NCI-H2196 treated with DMSO at 0.1 percent for 48 hours (cell line): ENCODE results near the gene NCS1.

Experiments
- DNase-seq: peaks from one replicate; lab custom pipeline; 2025; ENCODE audit not compliant: unreplicated experiment; lab: John Stamatoyannopoulos, UW

NCS1 gene

GRCh38 chr9:130147198-130147597, 25.0 kb upstream of the NCS1 start:
- no peak for DNase-seq

GRCh38 chr9:130147910-130148309, 24.3 kb upstream of the NCS1 start:
- DNase-seq: no peak

- no peak for DNase-seq
Observed at GRCh38 chr9:130149031-130149430, 23.2 kb upstream of the NCS1 start.

GRCh38 chr9:130149654-130150286, 22.4 kb upstream of the NCS1 start:
- no peak for DNase-seq

- no peak for DNase-seq
Observed at GRCh38 chr9:130150779-130151382, 21.3 kb upstream of the NCS1 start.

- no peak for DNase-seq
Observed at GRCh38 chr9:130154816-130155215, 17.4 kb upstream of the NCS1 start.

- no peak for DNase-seq
Observed at GRCh38 chr9:130155647-130156046, 16.6 kb upstream of the NCS1 start.

GRCh38 chr9:130156672-130157071, 15.5 kb upstream of the NCS1 start:
- no peak for DNase-seq

- DNase-seq: no peak
Observed at GRCh38 chr9:130157079-130157478, 15.1 kb upstream of the NCS1 start.

- DNase-seq: no peak
Observed at GRCh38 chr9:130158001-130158400, 14.2 kb upstream of the NCS1 start.

GRCh38 chr9:130159057-130159456, 13.1 kb upstream of the NCS1 start:
- no peak for DNase-seq

GRCh38 chr9:130159915-130160670, 12.1 kb upstream of the NCS1 start:
- DNase-seq: no peak

- DNase-seq: no peak
Observed at GRCh38 chr9:130160862-130161470, 11.2 kb upstream of the NCS1 start.

GRCh38 chr9:130165579-130165978, 6.6 kb upstream of the NCS1 start:
- DNase-seq: no peak

- no peak for DNase-seq
Observed at GRCh38 chr9:130166399-130166798, 5.8 kb upstream of the NCS1 start.

GRCh38 chr9:130167927-130168326, 4.3 kb upstream of the NCS1 start:
- no peak for DNase-seq

GRCh38 chr9:130171226-130172148, 717 bp upstream of the NCS1 start:
- DNase-seq: no peak

- DNase-seq: no peak
Observed at GRCh38 chr9:130172858-130173665, 858 bp downstream of the NCS1 start.

- DNase-seq: no peak
Observed at GRCh38 chr9:130173666-130173983, 1.4 kb downstream of the NCS1 start.

- no peak for DNase-seq
Observed at GRCh38 chr9:130174025-130174424, 1.8 kb downstream of the NCS1 start.
